K562 (cell line): Measurements from ENCODE around the gene PCDH12. TPM values are rescaled to one million over a fixed set of nuclear protein-coding genes. Genes with fewer than 3 reads are reported as not detected.

Experiments used
- ATAC-seq: fragments of 200-7000 bp; cut with Tn5 transposase; 3 replicates; pipeline ENCODE4 v1.9.1; 2020; ENCODE audit warnings: moderate library complexity
- BruUV-seq: library from RNA; stranded (reverse); fragments of 400-500 nt; replicated peaks from 2 replicates; lab custom pipeline; 2021; lab: Mats Ljungman, UMichigan
- CTCF ChIA-PET: fragments of 300-600 bp; formaldehyde crosslinking; extraction: SDS; loops from one replicate; lab custom pipeline; 2021; ENCODE audit warnings: low intra/inter-chr PET ratio; lab: Yijun Ruan, JAX
- POLR2A ChIA-PET: fragments of 300-600, 350-650 bp; sonication (Branson Sonifier 250); formaldehyde crosslinking; extraction: SDS; loops from one replicate; lab custom pipeline; 2021; ENCODE audit warnings: antibody characterized with exemption, inconsistent platforms; lab: Yijun Ruan, JAX
- DNase-seq, 4 experiments: peaks; one replicate each; pipeline versions ENCODE4 v3.0.0 to v3.0.0-alpha.2; 2011 to 2018; ENCODE audit warnings: low spot score in 3 of 4, mixed read lengths in 3 of 4; ENCODE audit errors: extremely low read depth in 1 of 4
- FAIRE-seq: peaks from 2 replicates; lab custom pipeline; 2011; peaks lifted over from hg19 to GRCh38; lab: Jason Lieb, UNC
- H2AFZ ChIP-seq: 2 replicates; pipeline ENCODE4 v1.6.0; 2011; ENCODE audit warnings: low read depth, low read length, control low read depth, inconsistent platforms
- H3K27ac ChIP-seq: fragments of 200-600 bp; 3 replicates; pipeline ENCODE4 v1.8.0; 2011; ENCODE audit warnings: low read depth, mild to moderate bottlenecking, control low read depth, inconsistent platforms, low read length, moderate library complexity, mixed read lengths; ENCODE audit errors: extremely low read depth
- H3K27me3 ChIP-seq, 2 experiments: fragments of 300-600 bp in 1 of 2; 2 replicates in 1 of 2; 3 replicates in 1 of 2; pipeline versions ENCODE4 v1.6.0 to v1.8.0; 2011; ENCODE audit warnings: inconsistent platforms in 2 of 2, low read length in 2 of 2, mild to moderate bottlenecking in 1 of 2, mixed read lengths in 1 of 2, moderate library complexity in 1 of 2; ENCODE audit not compliant: control insufficient read depth in 2 of 2, insufficient read depth in 2 of 2
- H3K36me3 ChIP-seq: fragments of 300-600 bp; 3 replicates; pipeline ENCODE4 v1.8.0; 2011; ENCODE audit warnings: mild to moderate bottlenecking, low read length, inconsistent platforms; ENCODE audit not compliant: control insufficient read depth, insufficient read depth
- H3K4me1 ChIP-seq, 2 experiments: fragments of 200-600 bp in 1 of 2; replicated peaks in 1 of 2; 2 replicates in 1 of 2; 3 replicates in 1 of 2; pipeline versions ENCODE4 v1.5.1 to v1.8.0; 2011; ENCODE audit warnings: inconsistent platforms in 2 of 2, low read length in 2 of 2, mild to moderate bottlenecking in 1 of 2, mixed read lengths in 1 of 2, moderate library complexity in 1 of 2; ENCODE audit not compliant: control insufficient read depth in 2 of 2, insufficient read depth in 2 of 2
- H3K4me2 ChIP-seq: 2 replicates; pipeline ENCODE4 v1.6.1; 2011; ENCODE audit warnings: low read length, control low read depth, inconsistent platforms, mixed read lengths; ENCODE audit not compliant: insufficient read depth
- H3K4me3 ChIP-seq: fragments of 200-600 bp; sonication (generic), shearing (Covaris generic); 2 replicates; pipeline ENCODE4 v1.5.1; 2016; ENCODE audit warnings: control low read depth, inconsistent platforms
- H3K79me2 ChIP-seq: fragments of 200-600 bp; 3 replicates; pipeline ENCODE4 v1.8.0; 2011; ENCODE audit warnings: low read length, inconsistent platforms; ENCODE audit not compliant: control insufficient read depth, insufficient read depth
- H3K9ac ChIP-seq, 2 experiments: 2 replicates each; pipeline versions ENCODE4 v1.6.0 to v1.6.1; 2011; ENCODE audit warnings: low read depth in 2 of 2, low read length in 2 of 2, control low read depth in 1 of 2, inconsistent platforms in 1 of 2, mild to moderate bottlenecking in 1 of 2, mixed read lengths in 1 of 2; ENCODE audit not compliant: insufficient read depth in 1 of 2
- H3K9me1 ChIP-seq: one replicate; pipeline ENCODE4 v1.6.0; 2011; ENCODE audit warnings: inconsistent platforms, mild to moderate bottlenecking, low read length, moderate library complexity; ENCODE audit not compliant: control insufficient read depth, insufficient read depth
- H3K9me3 ChIP-seq: replicated peaks from 2 replicates; pipeline ENCODE4 v1.5.1; 2011; ENCODE audit warnings: low read depth, low read length, inconsistent platforms; ENCODE audit not compliant: control insufficient read depth, insufficient read depth
- H4K20me1 ChIP-seq: replicated peaks from 2 replicates; pipeline ENCODE4 v1.6.1; 2011; ENCODE audit warnings: low read length, inconsistent platforms, mixed read lengths; ENCODE audit not compliant: control insufficient read depth, insufficient read depth
- ARHGAP35 ChIP-seq: fragments of 450-650 bp; IDR thresholded peaks from 2 replicates; pipeline ENCODE4 v1.6.1; 2018; ENCODE audit not compliant: partially characterized antibody
- FIP1L1 ChIP-seq: fragments of 200-400 bp; formaldehyde crosslinking; IDR thresholded peaks from 2 replicates; pipeline ENCODE4 v1.6.1; 2018; ENCODE audit warnings: mild to moderate bottlenecking, low read depth, low read length; ENCODE audit not compliant: poor library complexity, severe bottlenecking
- HDAC1 ChIP-seq, 2 experiments: fragments of 450-650 bp; IDR thresholded peaks; 2 replicates each; pipeline ENCODE4 v1.6.1; 2016 to 2017; ENCODE audit warnings: inconsistent platforms in 1 of 2, mild to moderate bottlenecking in 1 of 2, moderate library complexity in 1 of 2
- KAT7 ChIP-seq: sonication (generic); formaldehyde crosslinking; IDR thresholded peaks from 2 replicates; pipeline ENCODE4 v1.8.0; 2022; ENCODE audit warnings: missing genetic modification reagents, mild to moderate bottlenecking, borderline replicate concordance
- PBX2 ChIP-seq, 2 experiments: IDR thresholded peaks in 1 of 2; conservative IDR thresholded peaks in 1 of 2; 2 replicates each; pipeline ENCODE4 v1.6.1; 2016; ENCODE audit warnings: low read depth in 2 of 2, mild to moderate bottlenecking in 1 of 2, missing compliant biosample characterization in 1 of 2, missing genetic modification characterization in 1 of 2, moderate library complexity in 1 of 2
- RAD51 ChIP-seq: fragments of 450-650 bp; IDR thresholded peaks from 2 replicates; pipeline ENCODE4 v1.7.1; 2016; ENCODE audit warnings: low read depth, mild to moderate bottlenecking, borderline replicate concordance
- RBM25 ChIP-seq: fragments of 200-400 bp; formaldehyde crosslinking; IDR thresholded peaks from 2 replicates; pipeline ENCODE4 v1.6.1; 2018; ENCODE audit warnings: low read length, low read depth, moderate library complexity; ENCODE audit not compliant: severe bottlenecking
- REST ChIP-seq, 2 experiments: fragments of 450-650 bp; formaldehyde crosslinking in 1 of 2; IDR thresholded peaks; 2 replicates each; pipeline versions ENCODE4 v1.4.0 to v1.6.1; 2014 to 2020; ENCODE audit warnings: mild to moderate bottlenecking in 2 of 2, borderline replicate concordance in 1 of 2, low read depth in 1 of 2
- WGBS: fragments of 100-300 bp; shearing (Covaris generic); methylation state at CpG from one replicate; pipeline ENCODE4 v1.1.6; 2016; ENCODE audit warnings: low coverage, mixed read lengths; ENCODE audit not compliant: insufficient coverage; ENCODE audit errors: missing lambda C conversion rate; 5-methylcytosine and 5-hydroxymethylcytosine counted together
- in situ Hi-C: fragments of 300-500 bp; cut with MboI; formaldehyde crosslinking; loops from 4 replicates; pipeline ENCODE4 v1.15.0; 2018; ENCODE audit warnings: inconsistent platforms, mixed read lengths
- intact Hi-C: fragments of 100-400 bp; cut with micrococcal nuclease; formaldehyde crosslinking; loops from 2 replicates; pipeline ENCODE4 v1.14.2; 2022
- polyA plus RNA-seq, 8 experiments: library from polyadenylated mRNA; depleted of rRNA in 4 of 8; stranded (reverse) in 5 of 8; unstranded in 3 of 8; fragments of >200 nt; fragmentation: Nextera tagmentation in 2 of 8; fragmentation: Illumina TruSeq in 1 of 8; extraction: Ambion mirVana in 2 of 8; extraction: Trizol in 1 of 8; gene quantifications; 2 replicates each; pipeline versions ENCODE4 v1.2.1 to v1.2.3, GENCODE V29; 2011 to 2014; ENCODE audit warnings: inconsistent platforms in 1 of 8, missing spikeins in 1 of 8
- total RNA-seq, 7 experiments: library from RNA; depleted of rRNA in 6 of 7; stranded (reverse); fragments of >200 nt in 6 of 7; fragmentation: Illumina TruSeq in 2 of 7; extraction: Trizol in 2 of 7; gene quantifications; 2 replicates each; pipeline versions ENCODE4 v1.2.1 to v1.2.3, GENCODE V29; 2011 to 2021; ENCODE audit warnings: low replicate concordance in 1 of 7
- TF ChIP-seq, protein P1 (sequence below): IDR thresholded peaks from 2 replicates; pipeline ENCODE4 v1.6.1; 2012; ENCODE audit warnings: low read depth, low read length, improper control_type of control experiment, borderline replicate concordance

PCDH12 gene
- total and polyA plus RNA-seq, 9 of the 15 experiments (the other 6 are each of a cell fraction or from before 2014, with no cell fraction given): 0.01 to 0.04 (median 0.01) TPM; not detected in 4

DNA sequence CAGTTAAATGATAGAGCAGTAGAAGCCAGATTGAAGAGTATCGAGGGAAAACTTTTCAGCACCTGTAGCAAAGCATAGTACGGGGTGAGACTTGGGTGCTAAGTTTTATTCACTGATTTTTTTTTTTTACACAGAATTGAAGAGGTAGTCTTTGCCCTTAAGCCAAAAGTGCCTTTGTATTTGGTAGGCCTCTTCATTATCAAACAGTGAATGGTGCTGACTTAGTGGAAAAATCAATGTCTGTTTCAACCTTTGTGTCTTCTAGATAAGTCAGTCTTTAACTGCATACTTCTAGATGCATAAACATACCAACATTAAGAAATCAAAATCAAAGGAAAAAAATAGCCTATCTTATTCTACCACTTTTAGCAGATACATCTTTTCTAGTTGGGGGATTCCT lies 24.6 kb upstream of the PCDH12 start:
- Histone ChIP-seq H3K36me3 (peaks cover 96% of the 10 kb centered on the region), H3K27ac (no peak overlapping the region), H2AFZ (no peak overlapping the region), H3K27me3 (no peaks in the 10 kb centered on the region), H3K4me1 (no peaks in the 10 kb centered on the region), H3K4me3 (no peak overlapping the region), H3K9me1 (no peaks in the 10 kb centered on the region), H3K4me2 (no peak overlapping the region), H3K9me3 (no peaks in the 10 kb centered on the region), H3K9ac (no peak overlapping the region), H3K79me2 (no peaks in the 10 kb centered on the region), H4K20me1 (no peaks in the 10 kb centered on the region)
- intact Hi-C loops: no loop called here
- no peak for TF ChIP-seq HDAC1 (IDR thresholded peaks at IDR 0.05)
- TF ChIP-seq RAD51: no peak
- TF ChIP-seq, protein P1, sequence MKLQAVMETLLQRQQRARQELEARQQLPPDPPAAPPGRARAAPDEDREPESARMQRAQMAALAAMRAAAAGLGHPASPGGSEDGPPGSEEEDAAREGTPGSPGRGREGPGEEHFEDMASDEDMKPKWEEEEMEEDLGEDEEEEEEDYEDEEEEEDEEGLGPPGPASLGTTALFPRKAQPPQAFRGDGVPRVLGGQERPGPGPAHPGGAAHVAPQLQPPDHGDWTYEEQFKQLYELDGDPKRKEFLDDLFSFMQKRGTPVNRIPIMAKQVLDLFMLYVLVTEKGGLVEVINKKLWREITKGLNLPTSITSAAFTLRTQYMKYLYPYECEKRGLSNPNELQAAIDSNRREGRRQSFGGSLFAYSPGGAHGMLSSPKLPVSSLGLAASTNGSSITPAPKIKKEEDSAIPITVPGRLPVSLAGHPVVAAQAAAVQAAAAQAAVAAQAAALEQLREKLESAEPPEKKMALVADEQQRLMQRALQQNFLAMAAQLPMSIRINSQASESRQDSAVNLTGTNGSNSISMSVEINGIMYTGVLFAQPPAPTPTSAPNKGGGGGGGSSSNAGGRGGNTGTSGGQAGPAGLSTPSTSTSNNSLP: no peak
- TF ChIP-seq PBX2 (CRISPR knock-in tag; IDR thresholded peaks at IDR 0.05; ENCODE audit: low read depth): no peak
- no peak for TF ChIP-seq PBX2 (tag; conservative IDR thresholded peaks at IDR 0.05; ENCODE audit: low read depth)
- no peak for TF ChIP-seq REST (IDR thresholded peaks at IDR 0.05; ENCODE audit: borderline replicate concordance)
- TF ChIP-seq REST (CRISPR knock-in tag; IDR thresholded peaks at IDR 0.05; ENCODE audit: low read depth): no peak
- no peak for TF ChIP-seq FIP1L1
- TF ChIP-seq RBM25: no peak
- no peak for TF ChIP-seq KAT7 (CRISPR knock-in tag)
- no peak for TF ChIP-seq ARHGAP35
- CTCF ChIA-PET: no interaction called here
- in situ Hi-C loops: no loop called here
- FAIRE-seq (no peak), ATAC-seq (no peak), DNase-seq (no peak)
- no TSS peak for BruUV-seq
- POLR2A ChIA-PET: no interaction called here
- 44% methylated on average over 2 of the region's 2 CpGs for WGBS
